ENCODE results near the gene VAV2. TPM values are rescaled to one million over a fixed set of nuclear protein-coding genes. Genes with fewer than 3 reads are reported as not detected.
"Not testable (repeated sequence)": the region's sequence is repeated elsewhere in the genome, so short reads cannot be mapped to it uniquely, and the experiment has no call there.

The VAV2 gene
- total RNA-seq, 4 donors from 2014 or later = 15.0 to 25.7 (median 20.5) TPM

DNA sequence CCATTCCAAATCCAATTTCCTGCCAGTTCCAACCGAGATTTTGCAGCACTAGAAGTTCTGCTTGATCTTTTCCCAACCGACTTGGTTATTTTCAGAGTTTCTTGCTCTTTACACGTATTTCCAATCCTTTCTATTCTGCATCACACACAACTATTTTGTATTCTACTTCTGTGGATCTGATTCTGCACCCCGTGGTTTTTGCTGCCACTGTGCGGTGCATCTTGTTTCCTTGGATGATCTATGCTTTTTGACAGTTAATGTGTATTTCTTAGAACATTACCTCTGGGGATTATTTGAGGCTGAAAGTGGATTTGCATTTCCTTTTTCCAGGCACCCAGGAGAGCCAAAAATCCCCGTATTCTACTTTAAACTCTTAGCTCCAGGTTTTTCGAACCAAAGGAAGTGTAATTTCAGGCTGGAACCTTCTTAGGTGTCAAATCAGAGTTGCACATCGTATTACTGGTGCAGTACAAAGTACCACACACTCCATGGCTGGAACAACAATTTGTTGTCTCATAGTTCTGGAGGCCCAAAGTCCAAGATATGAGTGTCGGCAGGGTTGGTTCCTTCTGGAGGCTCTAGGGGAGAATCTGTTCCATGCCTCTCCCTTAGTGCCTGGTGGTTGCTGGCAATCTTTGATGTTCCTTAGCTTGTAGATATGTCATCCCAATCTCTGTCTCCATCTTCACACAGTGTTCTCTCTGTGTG lies 239.2 kb downstream of the VAV2 start:
- peaks cover 3 to 9% of the 10 kb centered on the region in 2 donors for H3K4me1 ChIP-seq
- DNase-seq = no peak
- H3K27me3 ChIP-seq = no peaks in the 10 kb centered on the region
- H3K9me3 ChIP-seq = no peaks in the 10 kb centered on the region
- intact Hi-C loops (cut with DNase I) = no loop called here
- H3K27ac ChIP-seq = no peak overlapping the region
- TF ChIP-seq, protein P1, sequence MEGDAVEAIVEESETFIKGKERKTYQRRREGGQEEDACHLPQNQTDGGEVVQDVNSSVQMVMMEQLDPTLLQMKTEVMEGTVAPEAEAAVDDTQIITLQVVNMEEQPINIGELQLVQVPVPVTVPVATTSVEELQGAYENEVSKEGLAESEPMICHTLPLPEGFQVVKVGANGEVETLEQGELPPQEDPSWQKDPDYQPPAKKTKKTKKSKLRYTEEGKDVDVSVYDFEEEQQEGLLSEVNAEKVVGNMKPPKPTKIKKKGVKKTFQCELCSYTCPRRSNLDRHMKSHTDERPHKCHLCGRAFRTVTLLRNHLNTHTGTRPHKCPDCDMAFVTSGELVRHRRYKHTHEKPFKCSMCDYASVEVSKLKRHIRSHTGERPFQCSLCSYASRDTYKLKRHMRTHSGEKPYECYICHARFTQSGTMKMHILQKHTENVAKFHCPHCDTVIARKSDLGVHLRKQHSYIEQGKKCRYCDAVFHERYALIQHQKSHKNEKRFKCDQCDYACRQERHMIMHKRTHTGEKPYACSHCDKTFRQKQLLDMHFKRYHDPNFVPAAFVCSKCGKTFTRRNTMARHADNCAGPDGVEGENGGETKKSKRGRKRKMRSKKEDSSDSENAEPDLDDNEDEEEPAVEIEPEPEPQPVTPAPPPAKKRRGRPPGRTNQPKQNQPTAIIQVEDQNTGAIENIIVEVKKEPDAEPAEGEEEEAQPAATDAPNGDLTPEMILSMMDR (IDR thresholded peaks at IDR 0.05) = no peak
- TF ChIP-seq POLR2A (IDR thresholded peaks at IDR 0.05) = no peak
- 77 to 81% methylated on average over 8 to 9 of the region's 9 CpGs for WGBS, 2 donors
- no peak overlapping the region for H3K4me3 ChIP-seq (replicated peaks in 1 of 3)
- no peaks in the 10 kb centered on the region for H3K36me3 ChIP-seq

DNA sequence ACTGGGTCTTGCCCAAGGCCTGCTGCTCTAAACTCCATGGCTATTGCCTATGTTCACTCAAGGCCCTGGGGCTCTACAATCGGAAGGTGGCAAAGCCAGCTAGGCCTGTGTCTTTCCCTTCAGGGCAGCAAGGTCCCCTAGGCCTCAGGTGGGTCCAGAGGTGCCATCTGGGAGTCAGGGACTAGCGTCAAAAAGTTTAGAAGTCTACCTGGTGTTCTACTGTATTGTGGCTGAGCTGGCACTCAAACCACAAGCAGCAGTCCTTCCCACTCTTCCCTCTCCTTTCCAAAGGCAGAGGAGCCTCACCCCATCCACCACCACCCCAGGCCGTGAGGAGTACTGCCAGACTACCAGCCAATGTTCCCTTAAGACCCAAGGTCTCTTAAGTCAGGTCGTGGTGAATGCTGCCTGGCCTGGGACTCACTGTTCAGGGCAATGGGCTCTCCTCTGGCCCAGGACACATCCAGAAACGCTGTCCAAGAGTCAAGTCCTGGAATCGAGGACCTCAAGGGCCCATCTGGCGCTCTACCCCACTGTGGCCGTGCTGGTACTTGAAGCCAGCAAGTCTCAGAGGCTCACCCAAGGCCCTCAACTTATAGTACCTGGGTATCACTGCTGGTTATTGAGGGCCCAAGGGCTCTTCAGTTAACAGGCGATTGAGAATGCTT lies 241.0 kb downstream of the VAV2 start:
- no peaks in the 10 kb centered on the region for H3K27me3 ChIP-seq

DNA sequence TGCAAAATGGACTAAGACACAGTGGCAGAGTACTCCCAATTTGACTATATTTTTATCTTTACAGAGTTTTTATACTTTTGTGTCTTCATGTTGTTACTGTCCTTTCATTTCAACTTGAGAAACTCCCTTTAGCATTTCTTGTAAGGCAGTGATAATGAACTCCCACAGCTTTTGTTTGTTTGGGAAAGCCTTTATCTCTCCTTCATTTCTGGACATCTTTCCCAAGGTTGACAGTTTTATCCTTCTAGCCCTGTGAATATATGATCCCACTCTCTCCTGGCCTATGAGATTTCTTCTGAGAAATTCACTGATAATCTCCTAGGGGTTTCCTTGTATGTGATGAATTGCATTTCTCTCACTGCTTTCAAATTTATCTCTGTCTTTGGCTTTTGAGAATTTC lies 244.8 kb downstream of the VAV2 start:
- Histone ChIP-seq H3K27ac (no peak overlapping the region), H3K9me3 (no peaks in the 10 kb centered on the region), H3K27me3 (no peaks in the 10 kb centered on the region), H3K4me3 (replicated peaks in 1 of 3) (no peak overlapping the region), H3K4me1 (peaks cover 0 to 15% of the 10 kb centered on the region in 2 donors), H3K36me3 (no peaks in the 10 kb centered on the region)
- TF ChIP-seq POLR2A (IDR thresholded peaks at IDR 0.05) = no peak
- TF ChIP-seq, protein P1 (IDR thresholded peaks at IDR 0.05) = no peak
- intact Hi-C loops (cut with DNase I) = no loop called here
- DNase-seq = no peak

More for the DNA sequence above, 241.0 kb downstream of the VAV2 start:
- WGBS, 2 donors = 83% methylated on average over 2 to 9 of the region's 9 CpGs
- intact Hi-C loops (cut with DNase I) = no loop called here
- Histone ChIP-seq H3K4me3 (replicated peaks in 1 of 3) (no peak overlapping the region), H3K9me3 (no peaks in the 10 kb centered on the region), H3K4me1 (no peaks in the 10 kb centered on the region), H3K36me3 (no peaks in the 10 kb centered on the region), H3K27ac (no peak overlapping the region)
- DNase-seq = no peak
- TF ChIP-seq, protein P1 (IDR thresholded peaks at IDR 0.05) = no peak
- TF ChIP-seq POLR2A (IDR thresholded peaks at IDR 0.05) = no peak

DNA sequence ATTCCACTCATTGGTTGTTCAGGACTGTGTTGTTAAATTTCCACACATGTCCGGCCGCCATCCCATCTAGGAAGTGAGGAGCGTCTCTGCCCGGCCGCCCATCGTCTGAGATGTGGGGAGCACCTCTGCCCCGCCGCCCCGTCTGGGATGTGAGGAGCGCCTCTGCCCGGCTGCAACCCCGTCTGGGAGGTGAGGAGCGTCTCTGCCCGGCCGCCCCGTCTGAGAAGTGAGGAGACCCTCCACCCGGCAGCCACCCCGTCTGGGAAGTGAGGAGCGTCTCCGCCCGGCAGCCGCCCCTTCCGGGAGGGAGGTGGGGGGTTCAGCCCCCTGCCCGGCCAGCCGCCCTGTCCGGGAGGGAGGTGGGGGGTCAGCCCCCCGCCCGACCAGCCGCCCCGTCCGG lies 247.6 kb downstream of the VAV2 start:
- DNase-seq; intact Hi-C loops (cut with DNase I): not testable (repeated sequence)

DNA sequence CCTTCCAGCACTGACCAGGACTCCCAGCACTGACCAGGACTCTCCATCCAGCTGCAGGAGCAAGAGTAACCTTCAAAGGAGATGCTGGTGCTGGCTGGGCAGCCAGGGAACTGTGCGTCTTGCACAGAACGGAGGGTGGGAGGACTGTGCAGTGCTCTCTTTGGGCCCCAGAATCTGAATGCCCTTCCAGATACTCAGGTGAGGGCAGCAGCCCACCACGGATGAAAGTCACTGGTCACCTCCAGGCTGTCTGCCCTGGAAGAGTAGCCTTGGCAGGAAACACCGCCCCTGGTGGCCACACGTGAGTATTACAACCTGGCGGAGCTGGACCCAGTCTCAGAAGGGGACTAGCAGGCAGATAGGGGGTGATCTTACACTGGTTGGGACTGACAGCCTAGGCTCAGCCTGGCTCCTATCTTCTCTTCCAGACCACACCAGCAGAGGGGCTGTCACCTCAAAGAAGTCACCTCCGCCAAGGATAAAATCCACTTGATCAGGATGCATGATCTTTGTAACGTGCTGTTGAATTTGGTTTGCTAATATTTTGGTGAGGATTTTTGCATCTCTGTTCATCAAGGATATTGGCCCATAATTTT lies 249.2 kb downstream of the VAV2 start:
- H3K4me3 ChIP-seq (replicated peaks in 1 of 3) = no peak overlapping the region
- intact Hi-C loops (cut with DNase I) = no loop called here
- no peak overlapping the region for H3K27ac ChIP-seq
- H3K27me3 ChIP-seq = no peaks in the 10 kb centered on the region
- 20 to 29% methylated on average over 2 to 7 of the region's 8 CpGs for WGBS, 2 donors
- TF ChIP-seq, protein P1 (IDR thresholded peaks at IDR 0.05) = peak; percentile 90 to 99 (median 96)
- no peak for TF ChIP-seq POLR2A (IDR thresholded peaks at IDR 0.05)
- H3K4me1 ChIP-seq = peaks cover 3 to 20% of the 10 kb centered on the region in 2 donors
- H3K9me3 ChIP-seq = no peaks in the 10 kb centered on the region
- peak; percentile 72 to 77 for DNase-seq
- no peaks in the 10 kb centered on the region for H3K36me3 ChIP-seq

More for the DNA sequence above, 247.6 kb downstream of the VAV2 start:
- not testable (repeated sequence) for H3K4me3 ChIP-seq (replicated peaks in 1 of 3); H3K27ac ChIP-seq; H3K36me3 ChIP-seq; H3K9me3 ChIP-seq; H3K27me3 ChIP-seq
- peaks cover 0 to 15% of the 10 kb centered on the region in 2 donors for H3K4me1 ChIP-seq
- 92 to 96% methylated on average over 11 to 13 of the region's 31 CpGs for WGBS, 2 donors
